Neural progenitor cell (in vitro differentiated cells): ENCODE results near the gene SRCIN1.

Experiments used
- CTCF ChIP-seq: fragments of 200-600 bp; sonication (generic); IDR thresholded peaks from 2 replicates; pipeline ENCODE4 v1.5.1; 2017; ENCODE audit warnings: antibody characterized with exemption, mild to moderate bottlenecking
- EZH2 ChIP-seq: fragments of 200-600 bp; sonication (generic); IDR thresholded peaks from 2 replicates; pipeline ENCODE4 v1.6.1; 2017; ENCODE audit warnings: antibody characterized with exemption, mild to moderate bottlenecking, moderate library complexity

GRCh38 chr17:38557396-38557795, 48.4 kb downstream of the SRCIN1 start:
- TF ChIP-seq CTCF (no peak), EZH2 (no peak)
